ENCODE measurements around the gene ADTRP. TPM values are rescaled to one million over a fixed set of nuclear protein-coding genes. Genes with fewer than 3 reads are reported as not detected.

The ADTRP gene
- total RNA-seq, 1 experiment from 2014 or later: 0.86 TPM

DNA sequence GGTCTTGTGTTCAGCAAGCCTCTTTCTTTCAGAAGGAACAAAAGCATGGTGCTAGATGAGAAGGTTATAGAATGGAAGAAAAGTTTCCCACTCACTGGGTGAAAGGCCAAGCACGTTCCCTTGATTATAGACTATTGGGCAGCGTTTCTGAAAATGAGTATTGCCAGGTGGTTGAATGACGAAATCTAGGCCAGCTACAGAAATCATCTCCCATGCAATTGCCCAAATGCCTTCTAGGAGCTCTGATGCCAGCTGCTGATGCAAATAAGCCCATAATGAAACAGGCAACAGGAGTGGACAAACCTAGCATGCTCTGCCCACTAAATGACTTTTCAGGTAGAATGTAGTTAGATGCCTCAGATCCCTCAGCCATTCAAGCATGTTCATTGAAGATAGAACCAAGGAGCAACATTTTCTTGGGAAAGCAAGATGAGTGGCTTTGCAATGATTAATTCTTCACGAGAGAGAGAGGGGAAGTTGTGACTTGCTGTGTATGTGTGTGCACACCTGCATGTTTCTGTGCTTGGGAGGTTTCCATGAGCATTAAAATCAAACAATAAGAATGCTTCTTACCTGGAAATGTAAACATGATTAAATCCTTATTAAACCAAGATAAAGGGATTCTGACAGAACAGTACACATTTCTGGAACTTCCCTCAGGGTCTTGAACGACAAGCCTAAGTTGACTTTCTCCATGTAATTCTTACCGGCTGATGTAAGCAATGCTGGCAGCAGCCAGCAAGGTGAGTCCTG, 43.6 kb downstream of the ADTRP start:
- Histone ChIP-seq H3K9me2 (ENCODE audit: insufficient read depth) (no peaks in the 10 kb centered on the region), H3K4me1 (ENCODE audit: control insufficient read depth in 1 of 2, insufficient read depth in 2 of 2, low read length in 2 of 2) (no peaks in the 10 kb centered on the region), H3K27me3 (ENCODE audit: insufficient read depth, low read length) (peaks cover 3% of the 10 kb centered on the region; the same call in 1 of the 2 replicates), H3K27ac (ENCODE audit: low read depth, low read length) (no peak overlapping the region), H2AFZ (ENCODE audit: low read depth, low read length, poor library complexity, severe bottlenecking) (no peak overlapping the region), H3K9me3 (ENCODE audit: control insufficient read depth in 1 of 2, insufficient read depth in 1 of 2, low read depth in 1 of 2, low read length in 2 of 2) (no peaks in the 10 kb centered on the region), H3K4me2 (ENCODE audit: low read length) (no peak overlapping the region), H3K36me3 (ENCODE audit: control insufficient read depth in 1 of 2, insufficient read depth in 2 of 2, low read length in 2 of 2) (no peaks in the 10 kb centered on the region), H3K9ac (ENCODE audit: low read length) (no peak overlapping the region), H3K79me2 (ENCODE audit: insufficient read depth, low read length) (no peaks in the 10 kb centered on the region), H4K20me1 (ENCODE audit: insufficient read depth) (no peaks in the 10 kb centered on the region), H3K4me3 (replicated peaks in 1 of 2; ENCODE audit: low read depth in 1 of 2, low read length in 2 of 2) (no peak overlapping the region)
- no peak for ATAC-seq
- ChIA-PET POLR2A (no interaction called here), CTCF (no interaction called here), RAD21 (ENCODE audit: low non-redundant PET in 1 of 2, low total read pairs in 2 of 2, uncharacterized antibody in 2 of 2, unreplicated experiment in 2 of 2) (no interaction called here)
- intact Hi-C loops (cut with micrococcal nuclease): no loop called here
- no peak for TF ChIP-seq SIN3A (IDR thresholded peaks at IDR 0.05; ENCODE audit: low read depth)
- TF ChIP-seq POLR2AphosphoS5 (IDR thresholded peaks at IDR 0.05; ENCODE audit: low read depth, low read length): no peak
- TF ChIP-seq, protein P1, sequence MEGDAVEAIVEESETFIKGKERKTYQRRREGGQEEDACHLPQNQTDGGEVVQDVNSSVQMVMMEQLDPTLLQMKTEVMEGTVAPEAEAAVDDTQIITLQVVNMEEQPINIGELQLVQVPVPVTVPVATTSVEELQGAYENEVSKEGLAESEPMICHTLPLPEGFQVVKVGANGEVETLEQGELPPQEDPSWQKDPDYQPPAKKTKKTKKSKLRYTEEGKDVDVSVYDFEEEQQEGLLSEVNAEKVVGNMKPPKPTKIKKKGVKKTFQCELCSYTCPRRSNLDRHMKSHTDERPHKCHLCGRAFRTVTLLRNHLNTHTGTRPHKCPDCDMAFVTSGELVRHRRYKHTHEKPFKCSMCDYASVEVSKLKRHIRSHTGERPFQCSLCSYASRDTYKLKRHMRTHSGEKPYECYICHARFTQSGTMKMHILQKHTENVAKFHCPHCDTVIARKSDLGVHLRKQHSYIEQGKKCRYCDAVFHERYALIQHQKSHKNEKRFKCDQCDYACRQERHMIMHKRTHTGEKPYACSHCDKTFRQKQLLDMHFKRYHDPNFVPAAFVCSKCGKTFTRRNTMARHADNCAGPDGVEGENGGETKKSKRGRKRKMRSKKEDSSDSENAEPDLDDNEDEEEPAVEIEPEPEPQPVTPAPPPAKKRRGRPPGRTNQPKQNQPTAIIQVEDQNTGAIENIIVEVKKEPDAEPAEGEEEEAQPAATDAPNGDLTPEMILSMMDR (IDR thresholded peaks at IDR 0.05 in 2 of 3, conservative IDR thresholded peaks at IDR 0.05 in 1 of 3; ENCODE audit: borderline replicate concordance in 1 of 3, insufficient read depth in 1 of 3, low read depth in 2 of 3, low read length in 2 of 3): no peak
- no peak for TF ChIP-seq EZH2phosphoT487 (IDR thresholded peaks at IDR 0.05; ENCODE audit: borderline replicate concordance)
- no peak for TF ChIP-seq SP1 (IDR thresholded peaks at IDR 0.05; ENCODE audit: low read depth)
- TF ChIP-seq EZH2 (IDR thresholded peaks at IDR 0.05): no peak
- TF ChIP-seq POLR2A (IDR thresholded peaks at IDR 0.05; ENCODE audit: borderline replicate concordance, extremely low read depth, insufficient read depth, insufficient read length): no peak
- no peak for TF ChIP-seq CEBPB (IDR thresholded peaks at IDR 0.05; ENCODE audit: low read depth)
- no peak for TF ChIP-seq YY1 (IDR thresholded peaks at IDR 0.05; ENCODE audit: extremely low read depth, insufficient replicate concordance, low read depth, low read length)
- TF ChIP-seq, protein P2, sequence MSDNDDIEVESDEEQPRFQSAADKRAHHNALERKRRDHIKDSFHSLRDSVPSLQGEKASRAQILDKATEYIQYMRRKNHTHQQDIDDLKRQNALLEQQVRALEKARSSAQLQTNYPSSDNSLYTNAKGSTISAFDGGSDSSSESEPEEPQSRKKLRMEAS (IDR thresholded peaks at IDR 0.05): no peak
- TF ChIP-seq ZNF274 (IDR thresholded peaks at IDR 0.05; ENCODE audit: low read depth, low read length): no peak
- TF ChIP-seq, protein P3, sequence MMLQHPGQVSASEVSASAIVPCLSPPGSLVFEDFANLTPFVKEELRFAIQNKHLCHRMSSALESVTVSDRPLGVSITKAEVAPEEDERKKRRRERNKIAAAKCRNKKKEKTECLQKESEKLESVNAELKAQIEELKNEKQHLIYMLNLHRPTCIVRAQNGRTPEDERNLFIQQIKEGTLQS (IDR thresholded peaks at IDR 0.05): no peak
- no peak for TF ChIP-seq CBX3 (IDR thresholded peaks at IDR 0.05; ENCODE audit: low read depth)
- no peak for TF ChIP-seq FOSL1 (IDR thresholded peaks at IDR 0.05; ENCODE audit: low read depth)
- TF ChIP-seq JUND (IDR thresholded peaks at IDR 0.05): no peak
- BruUV-seq (replicated peaks): no TSS peak
- DNase-seq (ENCODE audit: low read depth, low spot score): no peak

Data from HCT116 (cell line).